Breast epithelium (tissue), 4 donors: ENCODE data around the gene CYBRD1. TPM values are rescaled to one million over a fixed set of nuclear protein-coding genes. Genes with fewer than 3 reads are reported as not detected.

Experiments used
- DNase-seq, 2 donors: peaks; one replicate each; pipeline ENCODE4 v3.0.0-alpha.2; 2019; ENCODE audit warnings: low spot score in 2 of 2
- H3K27ac ChIP-seq, 2 donors: fragments of 200-600 bp; sonication (generic) in 1 of 2; one replicate each; pipeline ENCODE4 v1.5.1; 2016 to 2019; ENCODE audit warnings: mild to moderate bottlenecking in 1 of 2
- H3K27me3 ChIP-seq, 2 donors: fragments of 200-600 bp; sonication (generic) in 1 of 2; one replicate each; pipeline versions ENCODE4 v1.5.1 to v1.6.0; 2017 to 2019; ENCODE audit warnings: control low read depth in 1 of 2, mild to moderate bottlenecking in 1 of 2
- H3K36me3 ChIP-seq: fragments of 200-600 bp; one replicate; pipeline ENCODE4 v1.5.1; 2019
- H3K4me1 ChIP-seq, 2 donors: fragments of 200-600 bp; sonication (generic); one replicate each; pipeline ENCODE4 v1.5.1; 2016 to 2019; ENCODE audit warnings: control low read depth in 1 of 2
- H3K4me3 ChIP-seq, 3 donors: fragments of 200-600 bp; sonication (generic); 1 replicate in 2 of 3; 2 replicates in 1 of 3; pipeline ENCODE4 v1.5.1; 2016 to 2019; ENCODE audit warnings: mild to moderate bottlenecking in 3 of 3, moderate library complexity in 2 of 3
- H3K9me3 ChIP-seq, 2 donors: fragments of 200-600 bp; sonication (generic) in 1 of 2; one replicate each; pipeline ENCODE4 v1.5.1; 2016 to 2019; ENCODE audit warnings: control low read depth in 1 of 2
- CTCF ChIP-seq, 3 donors: fragments of 450-650 bp; IDR thresholded peaks; one replicate each; pipeline ENCODE4 v1.5.1; 2016 to 2017; ENCODE audit warnings: antibody characterized with exemption in 3 of 3, mild to moderate bottlenecking in 3 of 3, moderate library complexity in 3 of 3
- POLR2A ChIP-seq: fragments of 450-650 bp; IDR thresholded peaks from one replicate; pipeline ENCODE4 v1.6.1; 2016; ENCODE audit warnings: antibody characterized with exemption, mild to moderate bottlenecking, moderate library complexity
- POLR2AphosphoS5 ChIP-seq, 3 donors: sonication (generic); formaldehyde crosslinking; IDR thresholded peaks; one replicate each; pipeline ENCODE4 v1.6.1; 2017; ENCODE audit warnings: antibody characterized with exemption in 3 of 3
- intact Hi-C: fragments of 100-400 bp; cut with DNase I; formaldehyde crosslinking; loops from one replicate; pipeline ENCODE4 v1.15.1; 2023; ENCODE audit warnings: low total_unique reads
- total RNA-seq, 3 donors: library from RNA; depleted of rRNA; stranded (reverse); fragments of >200 nt; gene quantifications; one replicate each; pipeline ENCODE4 v1.1.0, GENCODE V29; 2016

The CYBRD1 gene
- total RNA-seq, 3 donors from 2014 or later = 396 to 761 (median 409) TPM

GRCh38 chr2:171600126-171600525, 77.9 kb downstream of the CYBRD1 start:
- intact Hi-C loops = no loop called here
- TF ChIP-seq POLR2A = no peak
- DNase-seq = no peak
- Histone ChIP-seq H3K4me1 (no peaks in the 10 kb centered on the region), H3K27me3 (no peaks in the 10 kb centered on the region), H3K36me3 (no peaks in the 10 kb centered on the region), H3K9me3 (no peaks in the 10 kb centered on the region), H3K4me3 (no peak overlapping the region), H3K27ac (no peak overlapping the region)

GRCh38 chr2:171602352-171602751, 80.1 kb downstream of the CYBRD1 start:
- TF ChIP-seq POLR2A (no peak), POLR2AphosphoS5 (IDR thresholded peaks at IDR 0.05) (no peak), CTCF (IDR thresholded peaks at IDR 0.05) (no peak)
- no peak overlapping the region for H3K4me3 ChIP-seq
- intact Hi-C loops = no loop called here

More at GRCh38 chr2:171602352-171602751, 80.1 kb downstream of the CYBRD1 start:
- no peaks in the 10 kb centered on the region for H3K9me3 ChIP-seq
- no peaks in the 10 kb centered on the region for H3K36me3 ChIP-seq
- no peak overlapping the region for H3K27ac ChIP-seq
- no peak for DNase-seq
- H3K27me3 ChIP-seq = no peaks in the 10 kb centered on the region
- H3K4me1 ChIP-seq = no peaks in the 10 kb centered on the region

Other genes starting within 250 kb of the CYBRD1 start
- gene METTL8, start 88.5 kb upstream of the CYBRD1 start, total RNA-seq = 10 to 100 TPM; 21.4 to 26.9 (median 22.9) TPM
- 10 to 100 TPM; 13.3 to 30.6 (median 24.6) TPM for gene DCAF17, start 88.2 kb upstream of the CYBRD1 start, total RNA-seq
- gene DYNC1I2, start 165.0 kb downstream of the CYBRD1 start, total RNA-seq = 100 to 1,000 TPM in 2 of 3 donors, 10 to 100 TPM in 1; 98.9 to 126 (median 125) TPM